Measurements from ENCODE around the gene ATP23.
A peak's percentile ranks its signal among the peaks of the same experiment; 100 is the strongest.

ATP23 gene

GRCh38 chr12:57936513-57936883, 4.9 kb upstream of the ATP23 start:
- DNase-seq (ENCODE audit: insufficient read length, low spot score): no peak
- TF ChIP-seq, protein P1, sequence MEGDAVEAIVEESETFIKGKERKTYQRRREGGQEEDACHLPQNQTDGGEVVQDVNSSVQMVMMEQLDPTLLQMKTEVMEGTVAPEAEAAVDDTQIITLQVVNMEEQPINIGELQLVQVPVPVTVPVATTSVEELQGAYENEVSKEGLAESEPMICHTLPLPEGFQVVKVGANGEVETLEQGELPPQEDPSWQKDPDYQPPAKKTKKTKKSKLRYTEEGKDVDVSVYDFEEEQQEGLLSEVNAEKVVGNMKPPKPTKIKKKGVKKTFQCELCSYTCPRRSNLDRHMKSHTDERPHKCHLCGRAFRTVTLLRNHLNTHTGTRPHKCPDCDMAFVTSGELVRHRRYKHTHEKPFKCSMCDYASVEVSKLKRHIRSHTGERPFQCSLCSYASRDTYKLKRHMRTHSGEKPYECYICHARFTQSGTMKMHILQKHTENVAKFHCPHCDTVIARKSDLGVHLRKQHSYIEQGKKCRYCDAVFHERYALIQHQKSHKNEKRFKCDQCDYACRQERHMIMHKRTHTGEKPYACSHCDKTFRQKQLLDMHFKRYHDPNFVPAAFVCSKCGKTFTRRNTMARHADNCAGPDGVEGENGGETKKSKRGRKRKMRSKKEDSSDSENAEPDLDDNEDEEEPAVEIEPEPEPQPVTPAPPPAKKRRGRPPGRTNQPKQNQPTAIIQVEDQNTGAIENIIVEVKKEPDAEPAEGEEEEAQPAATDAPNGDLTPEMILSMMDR (IDR thresholded peaks at IDR 0.05; ENCODE audit: insufficient read depth, missing control alignments): no peak
- no peak for FAIRE-seq

- FAIRE-seq: no peak
- TF ChIP-seq, protein P1 (IDR thresholded peaks at IDR 0.05; ENCODE audit: insufficient read depth, missing control alignments): no peak
- no peak for DNase-seq (ENCODE audit: insufficient read length, low spot score)
Observed at GRCh38 chr12:57939291-57939690, 2.1 kb upstream of the ATP23 start.

- DNase-seq (ENCODE audit: insufficient read length, low spot score) (no peak), FAIRE-seq (no peak)
- TF ChIP-seq, protein P1 (IDR thresholded peaks at IDR 0.05; ENCODE audit: insufficient read depth, missing control alignments): no peak
Observed at GRCh38 chr12:57940052-57940914, 1.1 kb upstream of the ATP23 start.

DNA sequence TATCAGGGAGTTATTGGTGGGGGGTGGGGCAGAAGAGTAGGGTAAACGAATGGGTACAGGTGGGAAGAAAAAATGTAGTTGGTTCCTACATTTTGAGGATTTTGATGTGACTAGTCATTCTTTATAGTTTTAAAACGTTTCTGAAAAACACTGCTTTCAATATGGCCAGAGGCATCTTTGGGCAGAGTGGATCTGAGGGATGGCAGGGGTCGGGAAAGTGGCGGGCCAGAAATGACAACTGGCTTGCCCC, 527 bp upstream of the ATP23 start:
- no peak for FAIRE-seq
- TF ChIP-seq, protein P1 (IDR thresholded peaks at IDR 0.05; ENCODE audit: insufficient read depth, missing control alignments): no peak
- peak; percentile 17 for DNase-seq (ENCODE audit: insufficient read length, low spot score)

GRCh38 chr12:57943438-57944080, 2.2 kb downstream of the ATP23 start:
- FAIRE-seq: no peak
- DNase-seq (ENCODE audit: insufficient read length, low spot score): no peak

GRCh38 chr12:57944313-57945023, 3.1 kb downstream of the ATP23 start:
- DNase-seq (ENCODE audit: insufficient read length, low spot score) (no peak), FAIRE-seq (no peak)
- TF ChIP-seq, protein P1 (IDR thresholded peaks at IDR 0.05; ENCODE audit: insufficient read depth, missing control alignments): no peak

More at GRCh38 chr12:57943438-57944080, 2.2 kb downstream of the ATP23 start:
- TF ChIP-seq, protein P1 (IDR thresholded peaks at IDR 0.05; ENCODE audit: insufficient read depth, missing control alignments): no peak

All from D721Med (cell line).